ENCODE data around the gene TAF4.

DNA sequence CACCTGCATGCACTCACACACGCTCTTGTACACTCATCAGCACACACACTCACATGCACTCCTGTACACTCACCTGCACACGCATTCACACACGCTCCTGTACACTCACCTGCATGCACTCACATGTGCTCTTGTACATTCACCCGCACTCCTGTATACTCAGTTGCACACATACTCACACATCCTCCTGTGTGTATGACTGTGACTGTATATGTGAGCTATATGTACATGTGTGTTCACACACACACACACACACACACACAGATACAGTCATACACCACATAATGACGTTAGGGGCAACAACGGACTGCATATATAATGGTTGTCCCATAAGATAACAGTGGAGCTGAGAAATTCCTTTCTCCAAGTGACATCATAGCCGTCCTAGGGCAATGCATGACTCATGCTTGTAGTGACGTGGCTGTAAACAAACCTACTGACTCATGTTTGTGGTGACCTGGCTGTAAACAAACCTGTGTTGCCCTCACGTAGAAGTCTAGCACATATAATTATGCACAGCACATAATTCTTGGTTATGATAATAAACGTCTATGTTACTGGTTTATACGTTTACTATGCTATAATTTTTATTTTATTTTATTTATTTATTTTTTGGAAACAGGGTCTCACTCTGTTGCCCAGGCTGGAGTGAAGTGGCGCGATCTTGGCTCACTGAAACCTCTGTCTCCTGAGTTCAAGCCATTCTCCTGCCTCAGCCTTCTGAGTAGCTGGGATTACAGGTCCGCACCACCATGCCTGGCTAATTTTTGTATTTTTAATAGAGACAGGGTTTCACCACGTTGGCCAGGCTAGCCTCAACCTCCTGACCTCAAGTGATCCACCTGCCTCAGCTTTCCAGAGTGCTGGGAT is 22.8 kb upstream of the TAF4 start:
- TF ChIP-seq POLR2A (IDR thresholded peaks at IDR 0.05; ENCODE audit: low read depth) (no peak), CTCF (IDR thresholded peaks at IDR 0.05) (no peak), POLR2AphosphoS5 (IDR thresholded peaks at IDR 0.05) (no peak), EP300 (IDR thresholded peaks at IDR 0.05) (no peak)
